NOMO-1 treated with DMSO at 0.1 percent for 48 hours (cell line): ENCODE results near the gene TCERG1L.

Source experiments
- DNase-seq: peaks from one replicate; lab custom pipeline; 2025; ENCODE audit not compliant: unreplicated experiment; lab: John Stamatoyannopoulos, UW

TCERG1L gene

GRCh38 chr10:131050162-131050766, 261.3 kb downstream of the TCERG1L start:
- no peak for DNase-seq

- no peak for DNase-seq
Observed at GRCh38 chr10:131049016-131049415, 262.5 kb downstream of the TCERG1L start.

GRCh38 chr10:131048606-131049005, 262.9 kb downstream of the TCERG1L start:
- DNase-seq, result no peak

GRCh38 chr10:131047501-131047900, 264.0 kb downstream of the TCERG1L start:
- no peak for DNase-seq

GRCh38 chr10:131046194-131046593, 265.3 kb downstream of the TCERG1L start:
- DNase-seq, result no peak

- DNase-seq, result no peak
Observed at GRCh38 chr10:131044379-131045111, 267.0 kb downstream of the TCERG1L start.

- DNase-seq, result no peak
Observed at GRCh38 chr10:131043039-131043691, 268.4 kb downstream of the TCERG1L start.
